Measurements from ENCODE around the gene PMEPA1.
A peak's percentile ranks its signal among the peaks of the same experiment; 100 is the strongest.

The PMEPA1 gene

GRCh38 chr20:57718490-57719009 lies 8.7 kb upstream of the PMEPA1 start:
- H3K9me3 ChIP-seq (ENCODE audit: control insufficient read depth, insufficient read depth, low read depth, low read length), result no peaks in the 10 kb centered on the region
- no peak overlapping the region for H3K27ac ChIP-seq (ENCODE audit: extremely low read depth, low read depth, low read length)
- peaks cover 4% of the 10 kb centered on the region; the same call in 1 of the 2 replicates for H3K4me1 ChIP-seq (ENCODE audit: control insufficient read depth, insufficient read depth, low read length)
- CTCF ChIA-PET, result interaction anchor here (0.7 kb wide), 1 partner anchor 700 kb away, joined by 3 read pairs; no protein-coding TSS in a partner anchor
- H3K4me3 ChIP-seq (ENCODE audit: low read depth, low read length), result peak overlapping the region; percentile 23; the same call in 1 of the 2 replicates
- no peaks in the 10 kb centered on the region for H3K36me3 ChIP-seq (ENCODE audit: control insufficient read depth in 2 of 2, insufficient read depth in 1 of 2, low read length in 2 of 2)
- POLR2A ChIA-PET, result interaction anchor here (1.1 to 1.6 kb wide), 2 partner anchors 8 to 30 kb away, joined by 3 to 13 read pairs; partner anchors contain the start of gene PMEPA1
- TF ChIP-seq ZNF639 (tag by site-specific recombination; IDR thresholded peaks at IDR 0.05) (no peak), ZNF202 (tag by site-specific recombination; IDR thresholded peaks at IDR 0.05; ENCODE audit: borderline replicate concordance) (no peak), MYNN (tag by site-specific recombination; IDR thresholded peaks at IDR 0.05; ENCODE audit: borderline replicate concordance) (no peak), KLF10 (tag by site-specific recombination; IDR thresholded peaks at IDR 0.05) (peak; percentile 52; the same call in 1 of the 2 replicates), ZBTB26 (tag by site-specific recombination; optimal IDR thresholded peaks at IDR 0.05) (peak; percentile 8), ZNF433 (tag by site-specific recombination; IDR thresholded peaks at IDR 0.05; ENCODE audit: low read depth) (no peak), ZNF792 (tag by site-specific recombination; IDR thresholded peaks at IDR 0.05) (no peak), ZBTB8A (tag by site-specific recombination; IDR thresholded peaks at IDR 0.05) (peak; percentile 47; the same call in 1 of the 2 replicates), ZBTB44 (tag by site-specific recombination; IDR thresholded peaks at IDR 0.05) (no peak), ZBTB6 (tag by site-specific recombination; IDR thresholded peaks at IDR 0.05) (no peak), ZNF571 (tag by site-specific recombination; IDR thresholded peaks at IDR 0.05) (no peak), ZNF704 (tag by site-specific recombination; IDR thresholded peaks at IDR 0.05) (no peak), SETDB1 (IDR thresholded peaks at IDR 0.05; ENCODE audit: insufficient read length, low read length) (no peak), ZFHX2 (tag by site-specific recombination; conservative IDR thresholded peaks at IDR 0.05) (peak; percentile 79), SP3 (tag by site-specific recombination; IDR thresholded peaks at IDR 0.05) (peak; percentile 48; the same call in 1 of the 2 replicates), ATF2 (tag by site-specific recombination; IDR thresholded peaks at IDR 0.05; ENCODE audit: low read depth) (peak; percentile 98), ZNF629 (tag by site-specific recombination; IDR thresholded peaks at IDR 0.05) (peak; percentile 94), ZNF354C (tag by site-specific recombination; IDR thresholded peaks at IDR 0.05; ENCODE audit: borderline replicate concordance, low read depth) (no peak), GLIS1 (tag by site-specific recombination; IDR thresholded peaks at IDR 0.05) (peak; percentile 38; the same call in 1 of the 2 replicates), ZSCAN30 (tag by site-specific recombination; IDR thresholded peaks at IDR 0.05) (no peak), ZNF664 (tag by site-specific recombination; IDR thresholded peaks at IDR 0.05) (peak; percentile 94), ZNF645 (tag by site-specific recombination; IDR thresholded peaks at IDR 0.05) (no peak), ZBTB1 (tag by site-specific recombination; IDR thresholded peaks at IDR 0.05) (no peak), GLIS2 (tag by site-specific recombination; IDR thresholded peaks at IDR 0.05) (peak; percentile 70), PATZ1 (tag by site-specific recombination; IDR thresholded peaks at IDR 0.05) (0 out of 2 replicates have a peak, but pooled peaks have one; percentile 29), ZNF335 (tag by site-specific recombination; conservative IDR thresholded peaks at IDR 0.05) (peak; percentile 56), SP2 (tag by site-specific recombination; IDR thresholded peaks at IDR 0.05) (peak; percentile 92)
